Measurements from ENCODE around the gene RHOT2. TPM values are rescaled to one million over a fixed set of nuclear protein-coding genes. Genes with fewer than 3 reads are reported as not detected.

Gene RHOT2
- polyA plus RNA-seq, 1 donor = 105 TPM

DNA sequence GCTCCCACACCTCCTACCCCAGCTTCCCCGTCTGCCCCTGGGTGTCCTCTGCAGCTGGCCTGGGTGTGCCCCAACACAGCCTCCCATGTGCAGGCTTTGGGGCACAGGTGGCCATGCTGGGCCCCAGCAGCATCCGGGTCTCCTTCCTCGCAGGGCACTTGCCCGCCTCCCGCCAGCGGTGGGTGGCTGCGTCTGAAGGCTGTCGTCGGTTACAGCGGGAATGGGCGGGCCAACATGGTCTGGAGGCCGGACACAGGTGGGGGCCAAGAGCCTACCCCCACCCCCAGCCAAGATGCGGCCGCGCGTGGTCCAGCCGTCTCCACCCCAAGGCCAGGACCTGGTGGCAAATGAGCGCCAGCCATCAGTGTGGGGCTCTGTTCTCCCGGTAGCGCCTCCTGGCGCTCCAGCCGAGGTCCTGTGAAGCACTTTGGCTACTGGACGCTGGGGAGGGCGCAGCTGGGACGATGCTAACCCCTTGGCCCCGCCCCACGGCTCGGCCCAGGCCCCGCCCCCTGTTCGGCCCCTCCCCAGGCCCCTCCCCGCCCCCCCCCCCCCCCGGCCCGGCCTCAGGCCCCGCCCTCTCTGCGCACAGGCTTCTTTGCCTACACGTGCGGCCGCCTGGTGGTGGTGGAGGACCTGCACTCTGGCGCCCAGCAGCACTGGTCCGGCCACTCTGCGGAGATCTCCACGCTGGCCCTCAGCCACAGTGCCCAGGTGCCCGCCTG lies 7.3 kb upstream of the RHOT2 start:
- Histone ChIP-seq H3K36me3 (ENCODE audit: control insufficient read depth, insufficient read depth, low read length) (peaks cover 27% of the 10 kb centered on the region), H3K4me1 (ENCODE audit: control insufficient read depth, insufficient read depth, low read length) (peaks cover 8% of the 10 kb centered on the region), H3K27ac (ENCODE audit: low read length) (no peak overlapping the region), H3K9me3 (ENCODE audit: control insufficient read depth, low read depth, low read length) (peaks cover 4% of the 10 kb centered on the region), H3K4me3 (ENCODE audit: low read length) (no peak overlapping the region), H3K27me3 (ENCODE audit: control insufficient read depth, insufficient read depth, low read length) (no peaks in the 10 kb centered on the region)
- DNase-seq = peak; percentile 71 to 72
- no CpG with 5 or more reads among the region's 43 CpGs for WGBS (ENCODE audit: insufficient coverage, low lambda C conversion rate)

DNA sequence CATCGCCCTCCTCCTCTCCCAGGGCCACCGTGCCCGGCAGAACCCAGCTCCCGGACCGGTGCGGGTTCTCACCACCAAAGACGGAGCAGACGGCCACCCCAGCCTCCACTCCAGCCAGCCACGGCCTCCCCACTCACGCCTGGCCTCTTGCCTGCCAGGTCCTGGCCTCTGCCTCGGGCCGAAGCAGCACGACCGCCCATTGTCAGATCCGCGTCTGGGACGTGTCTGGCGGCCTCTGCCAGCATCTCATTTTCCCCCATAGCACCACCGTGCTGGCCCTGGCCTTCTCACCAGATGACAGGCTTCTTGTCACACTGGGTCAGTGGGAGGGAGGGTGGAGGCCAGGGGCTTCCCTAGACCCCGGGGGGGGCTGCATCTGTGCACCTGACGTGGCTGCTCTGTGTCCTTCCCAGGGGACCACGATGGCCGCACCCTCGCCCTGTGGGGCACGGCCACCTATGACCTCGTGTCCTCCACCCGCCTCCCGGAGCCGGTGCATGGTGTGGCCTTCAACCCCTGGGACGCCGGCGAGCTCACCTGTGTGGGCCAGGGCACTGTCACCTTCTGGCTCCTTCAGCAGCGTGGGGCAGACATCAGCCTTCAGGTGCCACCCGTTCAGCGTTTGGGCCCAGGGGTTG lies 6.6 kb upstream of the RHOT2 start:
- Histone ChIP-seq H3K9me3 (ENCODE audit: control insufficient read depth, low read depth, low read length) (peaks cover 4% of the 10 kb centered on the region), H3K36me3 (ENCODE audit: control insufficient read depth, insufficient read depth, low read length) (peaks cover 26% of the 10 kb centered on the region), H3K4me1 (ENCODE audit: control insufficient read depth, insufficient read depth, low read length) (peaks cover 8% of the 10 kb centered on the region), H3K27me3 (ENCODE audit: control insufficient read depth, insufficient read depth, low read length) (no peaks in the 10 kb centered on the region), H3K4me3 (ENCODE audit: low read length) (no peak overlapping the region), H3K27ac (ENCODE audit: low read length) (no peak overlapping the region)
- no CpG with 5 or more reads among the region's 35 CpGs for WGBS (ENCODE audit: insufficient coverage, low lambda C conversion rate)
- DNase-seq = no peak

- DNase-seq = no peak
Measured at GRCh38 chr16:662095-662494, 5.8 kb upstream of the RHOT2 start.

GRCh38 chr16:662597-662996 lies 5.3 kb upstream of the RHOT2 start:
- DNase-seq = no peak
- H3K27me3 ChIP-seq (ENCODE audit: control insufficient read depth, insufficient read depth, low read length) = no peaks in the 10 kb centered on the region
- peaks cover 4% of the 10 kb centered on the region for H3K9me3 ChIP-seq (ENCODE audit: control insufficient read depth, low read depth, low read length)
- H3K4me1 ChIP-seq (ENCODE audit: control insufficient read depth, insufficient read depth, low read length) = peaks cover 11% of the 10 kb centered on the region
- no peak overlapping the region for H3K27ac ChIP-seq (ENCODE audit: low read length)
- no peak overlapping the region for H3K4me3 ChIP-seq (ENCODE audit: low read length)
- no CpG with 5 or more reads among the region's 21 CpGs for WGBS (ENCODE audit: insufficient coverage, low lambda C conversion rate)
- peaks cover 23% of the 10 kb centered on the region for H3K36me3 ChIP-seq (ENCODE audit: control insufficient read depth, insufficient read depth, low read length)

More at GRCh38 chr16:662095-662494, 5.8 kb upstream of the RHOT2 start:
- Histone ChIP-seq H3K27me3 (ENCODE audit: control insufficient read depth, insufficient read depth, low read length) (no peaks in the 10 kb centered on the region), H3K4me3 (ENCODE audit: low read length) (no peak overlapping the region), H3K4me1 (ENCODE audit: control insufficient read depth, insufficient read depth, low read length) (peaks cover 8% of the 10 kb centered on the region), H3K9me3 (ENCODE audit: control insufficient read depth, low read depth, low read length) (peaks cover 4% of the 10 kb centered on the region), H3K36me3 (ENCODE audit: control insufficient read depth, insufficient read depth, low read length) (peaks cover 25% of the 10 kb centered on the region), H3K27ac (ENCODE audit: low read length) (no peak overlapping the region)
- no CpG with 5 or more reads among the region's 19 CpGs for WGBS (ENCODE audit: insufficient coverage, low lambda C conversion rate)

DNA sequence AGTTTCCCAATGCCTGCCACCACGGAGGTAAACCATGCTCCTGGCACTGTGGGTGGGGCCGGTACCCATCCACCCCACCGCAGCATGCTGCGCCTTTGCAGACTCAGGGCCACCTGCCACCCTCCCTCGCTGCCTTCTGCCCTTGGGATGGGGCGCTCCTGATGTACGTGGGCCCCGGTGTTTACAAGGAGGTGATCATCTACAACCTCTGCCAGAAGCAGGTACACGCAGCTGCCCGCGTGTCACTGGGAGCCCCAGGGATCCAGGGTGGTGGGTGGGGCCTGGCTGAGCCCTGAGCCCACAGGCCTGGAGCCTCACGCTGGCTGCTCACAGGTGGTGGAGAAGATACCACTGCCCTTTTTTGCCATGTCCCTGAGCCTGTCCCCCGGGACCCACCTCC lies 1.4 kb upstream of the RHOT2 start:
- Histone ChIP-seq H3K36me3 (ENCODE audit: control insufficient read depth, insufficient read depth, low read length) (peaks cover 36% of the 10 kb centered on the region), H3K9me3 (ENCODE audit: control insufficient read depth, low read depth, low read length) (peaks cover 6% of the 10 kb centered on the region), H3K27me3 (ENCODE audit: control insufficient read depth, insufficient read depth, low read length) (no peaks in the 10 kb centered on the region), H3K27ac (ENCODE audit: low read length) (no peak overlapping the region), H3K4me3 (ENCODE audit: low read length) (no peak overlapping the region), H3K4me1 (ENCODE audit: control insufficient read depth, insufficient read depth, low read length) (peaks cover 15% of the 10 kb centered on the region)
- WGBS (ENCODE audit: insufficient coverage, low lambda C conversion rate) = no CpG with 5 or more reads among the region's 13 CpGs
- DNase-seq = no peak

- Histone ChIP-seq H3K27me3 (ENCODE audit: control insufficient read depth, insufficient read depth, low read length) (no peaks in the 10 kb centered on the region), H3K36me3 (ENCODE audit: control insufficient read depth, insufficient read depth, low read length) (peaks cover 38% of the 10 kb centered on the region), H3K4me1 (ENCODE audit: control insufficient read depth, insufficient read depth, low read length) (peaks cover 14% of the 10 kb centered on the region), H3K9me3 (ENCODE audit: control insufficient read depth, low read depth, low read length) (peaks cover 6% of the 10 kb centered on the region), H3K27ac (ENCODE audit: low read length) (peak overlapping the region; percentile 38), H3K4me3 (ENCODE audit: low read length) (no peak overlapping the region)
- WGBS (ENCODE audit: insufficient coverage, low lambda C conversion rate) = no CpG with 5 or more reads among the region's 22 CpGs
- no peak for DNase-seq
Measured at GRCh38 chr16:667113-667779, 686 bp upstream of the RHOT2 start.

- DNase-seq = no peak
- Histone ChIP-seq H3K9me3 (ENCODE audit: control insufficient read depth, low read depth, low read length) (peaks cover 2% of the 10 kb centered on the region), H3K4me3 (ENCODE audit: low read length) (peak overlapping the region; percentile 91), H3K36me3 (ENCODE audit: control insufficient read depth, insufficient read depth, low read length) (peaks cover 42% of the 10 kb centered on the region), H3K27me3 (ENCODE audit: control insufficient read depth, insufficient read depth, low read length) (no peaks in the 10 kb centered on the region), H3K27ac (ENCODE audit: low read length) (no peak overlapping the region), H3K4me1 (ENCODE audit: control insufficient read depth, insufficient read depth, low read length) (peaks cover 14% of the 10 kb centered on the region)
- WGBS (ENCODE audit: insufficient coverage, low lambda C conversion rate) = no CpG with 5 or more reads among the region's 50 CpGs
Measured at GRCh38 chr16:668519-669171, 713 bp downstream of the RHOT2 start.

- no peak overlapping the region for H3K27ac ChIP-seq (ENCODE audit: low read length)
- peaks cover 2% of the 10 kb centered on the region for H3K9me3 ChIP-seq (ENCODE audit: control insufficient read depth, low read depth, low read length)
- peaks cover 18% of the 10 kb centered on the region for H3K4me1 ChIP-seq (ENCODE audit: control insufficient read depth, insufficient read depth, low read length)
- peaks cover 44% of the 10 kb centered on the region for H3K36me3 ChIP-seq (ENCODE audit: control insufficient read depth, insufficient read depth, low read length)
- no peak for DNase-seq
- WGBS (ENCODE audit: insufficient coverage, low lambda C conversion rate) = no CpG with 5 or more reads among the region's 13 CpGs
- no peak overlapping the region for H3K4me3 ChIP-seq (ENCODE audit: low read length)
- no peaks in the 10 kb centered on the region for H3K27me3 ChIP-seq (ENCODE audit: control insufficient read depth, insufficient read depth, low read length)
Measured at GRCh38 chr16:669666-670065, 1.7 kb downstream of the RHOT2 start.

DNA sequence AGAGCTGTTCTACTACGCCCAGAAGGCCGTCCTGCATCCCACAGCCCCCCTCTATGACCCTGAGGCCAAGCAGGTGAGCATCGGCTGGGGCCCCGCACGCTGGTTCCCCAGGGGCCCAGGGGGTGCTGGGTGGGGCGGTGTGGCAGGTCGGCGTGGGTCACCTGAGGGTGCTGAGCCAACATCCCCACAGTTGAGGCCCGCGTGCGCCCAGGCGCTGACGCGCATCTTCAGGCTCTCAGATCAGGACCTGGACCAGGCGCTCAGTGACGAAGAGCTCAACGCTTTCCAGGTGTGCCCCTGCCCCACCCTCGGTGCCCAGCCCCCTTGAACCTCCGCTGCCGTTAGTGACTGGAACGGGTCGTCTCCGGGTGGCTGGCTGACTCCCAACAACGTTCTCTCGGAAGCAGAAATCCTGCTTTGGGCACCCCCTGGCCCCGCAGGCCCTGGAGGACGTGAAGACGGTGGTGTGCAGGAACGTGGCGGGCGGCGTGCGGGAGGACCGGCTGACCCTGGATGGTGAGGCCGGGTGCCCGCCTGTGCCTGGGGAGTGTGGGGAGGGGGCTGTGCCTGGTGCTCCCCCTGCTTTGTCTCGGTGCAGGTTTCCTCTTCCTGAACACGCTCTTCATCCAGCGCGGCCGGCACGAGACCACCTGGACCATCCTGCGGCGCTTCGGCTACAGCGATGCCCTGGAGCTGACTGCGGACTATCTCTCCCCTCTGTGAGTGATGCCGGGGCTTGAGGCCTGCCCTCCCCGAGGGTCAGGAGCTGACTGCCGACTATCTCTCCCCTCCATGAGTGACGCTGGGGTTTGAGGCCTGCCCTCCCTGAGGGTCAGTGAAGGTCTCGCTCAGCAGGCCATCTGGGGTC lies 2.8 kb downstream of the RHOT2 start:
- peaks cover 26% of the 10 kb centered on the region for H3K4me1 ChIP-seq (ENCODE audit: control insufficient read depth, insufficient read depth, low read length)
- H3K27ac ChIP-seq (ENCODE audit: low read length) = no peak overlapping the region
- no CpG with 5 or more reads among the region's 52 CpGs for WGBS (ENCODE audit: insufficient coverage, low lambda C conversion rate)
- peaks cover 2% of the 10 kb centered on the region for H3K27me3 ChIP-seq (ENCODE audit: control insufficient read depth, insufficient read depth, low read length)
- H3K36me3 ChIP-seq (ENCODE audit: control insufficient read depth, insufficient read depth, low read length) = peaks cover 44% of the 10 kb centered on the region
- H3K4me3 ChIP-seq (ENCODE audit: low read length) = no peak overlapping the region
- DNase-seq = no peak
- H3K9me3 ChIP-seq (ENCODE audit: control insufficient read depth, low read depth, low read length) = peaks cover 2% of the 10 kb centered on the region
